HepG2 (cell line): ENCODE measurements around the gene PRKG1. TPM values are rescaled to one million over a fixed set of nuclear protein-coding genes. Genes with fewer than 3 reads are reported as not detected.

Experiments used
- ATAC-seq: fragments of 200-7000 bp; cut with Tn5 transposase; 3 replicates; pipeline ENCODE4 v1.9.1; 2020; ENCODE audit warnings: mild to moderate bottlenecking, moderate library complexity
- BruUV-seq: library from RNA; stranded (reverse); fragments of 400-500 nt; replicated peaks from 2 replicates; lab custom pipeline; 2021; lab: Mats Ljungman, UMichigan
- CTCF ChIA-PET: fragments of 300-600 bp; formaldehyde crosslinking; extraction: SDS; loops from one replicate; lab custom pipeline; 2021; ENCODE audit warnings: low total read pairs, inconsistent platforms, low intra/inter-chr PET ratio; lab: Yijun Ruan, JAX
- POLR2A ChIA-PET: fragments of 350-600 bp; sonication (Branson Sonifier 250); formaldehyde crosslinking; loops from one replicate; lab custom pipeline; 2020; ENCODE audit warnings: antibody characterized with exemption, inconsistent platforms; lab: Yijun Ruan, JAX
- DNase-seq: peaks from one replicate; pipeline ENCODE4 v3.0.0-alpha.2; 2015; ENCODE audit warnings: low spot score
- FAIRE-seq: peaks from 3 replicates; lab custom pipeline; 2011; peaks lifted over from hg19 to GRCh38; lab: Jason Lieb, UNC
- H2AFZ ChIP-seq: one replicate; pipeline ENCODE4 v1.6.1; 2011; ENCODE audit warnings: low read length, inconsistent platforms
- H3K27ac ChIP-seq: fragments of 300-600 bp; 3 replicates; pipeline ENCODE4 v1.8.0; 2011; ENCODE audit warnings: mixed run types, mild to moderate bottlenecking, mixed read lengths, low read length, inconsistent platforms; ENCODE audit not compliant: insufficient read depth; ENCODE audit errors: extremely low read length
- H3K27me3 ChIP-seq, 2 experiments: fragments of 200-600 bp in 1 of 2; 2 replicates in 1 of 2; 3 replicates in 1 of 2; pipeline versions ENCODE4 v1.6.0 to v1.8.0; 2011; ENCODE audit warnings: low read length in 2 of 2, mild to moderate bottlenecking in 2 of 2, moderate library complexity in 2 of 2, inconsistent platforms in 1 of 2; ENCODE audit not compliant: insufficient read depth in 2 of 2, control insufficient read depth in 1 of 2
- H3K36me3 ChIP-seq, 2 experiments: fragments of 200-600 bp in 1 of 2; replicated peaks in 1 of 2; 2 replicates in 1 of 2; 3 replicates in 1 of 2; pipeline versions ENCODE4 v1.5.1 to v1.8.0; 2011; ENCODE audit warnings: low read length in 2 of 2, inconsistent platforms in 1 of 2; ENCODE audit not compliant: insufficient read depth in 2 of 2, control insufficient read depth in 1 of 2
- H3K4me1 ChIP-seq: 2 replicates; pipeline ENCODE4 v1.5.1; 2012; ENCODE audit warnings: low read length, inconsistent platforms; ENCODE audit not compliant: insufficient read depth
- H3K4me2 ChIP-seq: 2 replicates; pipeline ENCODE4 v1.6.0; 2011; ENCODE audit warnings: low read depth, low read length, inconsistent platforms
- H3K4me3 ChIP-seq, 3 experiments: fragments of 200-600 bp in 1 of 3; sonication (generic), shearing (Covaris generic) in 1 of 3; replicated peaks in 1 of 3; 2 replicates each; pipeline ENCODE4 v1.5.1; 2011 to 2016; ENCODE audit warnings: low read length in 3 of 3, inconsistent platforms in 2 of 3, low read depth in 2 of 3, mild to moderate bottlenecking in 2 of 3, control low read depth in 1 of 3, mixed read lengths in 1 of 3; ENCODE audit not compliant: insufficient read depth in 1 of 3
- H3K79me2 ChIP-seq: one replicate; pipeline ENCODE4 v1.6.1; 2011; ENCODE audit warnings: low read length, inconsistent platforms; ENCODE audit not compliant: insufficient read depth
- H3K9ac ChIP-seq: 2 replicates; pipeline ENCODE4 v1.6.0; 2011; ENCODE audit warnings: mild to moderate bottlenecking, low read depth, low read length, inconsistent platforms; ENCODE audit not compliant: insufficient read depth
- H3K9me3 ChIP-seq: 2 replicates; pipeline ENCODE4 v1.5.1; 2012; ENCODE audit warnings: mild to moderate bottlenecking, low read length
- H4K20me1 ChIP-seq: 2 replicates; pipeline ENCODE4 v1.6.0; 2011; ENCODE audit warnings: inconsistent platforms, mild to moderate bottlenecking, low read length, moderate library complexity; ENCODE audit not compliant: insufficient read depth
- ARHGAP35 ChIP-seq: sonication (generic); formaldehyde crosslinking; IDR thresholded peaks from 2 replicates; pipeline ENCODE4 v1.9.0; 2022; ENCODE audit warnings: mild to moderate bottlenecking, inconsistent platforms, moderate library complexity, missing genetic modification reagents, borderline replicate concordance
- CBX5 ChIP-seq: sonication (generic); formaldehyde crosslinking; IDR thresholded peaks from 2 replicates; pipeline ENCODE4 v1.4.0; 2020; ENCODE audit warnings: missing genetic modification reagents, borderline replicate concordance
- CEBPB ChIP-seq: IDR thresholded peaks from 2 replicates; pipeline ENCODE4 v1.6.1; 2011; ENCODE audit warnings: low read depth, low read length, improper control_type of control experiment, borderline replicate concordance
- FOSL2 ChIP-seq: sonication (generic); formaldehyde crosslinking; IDR thresholded peaks from 2 replicates; pipeline ENCODE4 v1.4.0; 2020; ENCODE audit warnings: missing genetic modification reagents
- FOXO4 ChIP-seq: sonication (generic); formaldehyde crosslinking; conservative IDR thresholded peaks from 2 replicates; pipeline ENCODE4 v1.8.1; 2023; ENCODE audit warnings: missing genetic modification reagents
- HNRNPK ChIP-seq: fragments of 200-400 bp; formaldehyde crosslinking; IDR thresholded peaks from 2 replicates; pipeline ENCODE4 v1.6.1; 2018; ENCODE audit warnings: low read length, low read depth, moderate library complexity, mild to moderate bottlenecking; ENCODE audit not compliant: poor library complexity, severe bottlenecking
- JARID2 ChIP-seq: sonication (generic); formaldehyde crosslinking; IDR thresholded peaks from 2 replicates; pipeline ENCODE4 v1.8.1; 2023; ENCODE audit warnings: missing genetic modification reagents, inconsistent platforms; ENCODE audit not compliant: insufficient replicate concordance
- NFIB ChIP-seq: sonication (generic); formaldehyde crosslinking; IDR thresholded peaks from 2 replicates; pipeline ENCODE4 v1.9.0; 2021; ENCODE audit warnings: missing genetic modification reagents, mild to moderate bottlenecking, borderline replicate concordance
- NFKB2 ChIP-seq: sonication (generic); formaldehyde crosslinking; IDR thresholded peaks from 2 replicates; pipeline ENCODE4 v1.4.0; 2020; ENCODE audit warnings: missing genetic modification reagents, borderline replicate concordance
- SNAI1 ChIP-seq: sonication (generic); formaldehyde crosslinking; IDR thresholded peaks from 2 replicates; pipeline ENCODE4 v1.5.0; 2020; ENCODE audit warnings: mild to moderate bottlenecking, missing genetic modification reagents, borderline replicate concordance
- SPEN ChIP-seq: sonication (generic); formaldehyde crosslinking; IDR thresholded peaks from 2 replicates; pipeline ENCODE4 v1.5.1; 2020; ENCODE audit warnings: low read depth, mild to moderate bottlenecking, missing genetic modification reagents
- TEAD2 ChIP-seq: sonication (generic); formaldehyde crosslinking; IDR thresholded peaks from 2 replicates; pipeline ENCODE4 v1.9.0; 2021; ENCODE audit warnings: missing genetic modification reagents
- ZBTB2 ChIP-seq: sonication (generic); formaldehyde crosslinking; IDR thresholded peaks from 2 replicates; pipeline ENCODE4 v1.8.0; 2022; ENCODE audit warnings: low read depth, missing genetic modification reagents
- ZNF160 ChIP-seq: sonication (generic); formaldehyde crosslinking; IDR thresholded peaks from 2 replicates; pipeline ENCODE4 v1.8.0; 2022; ENCODE audit warnings: mild to moderate bottlenecking, inconsistent platforms, missing genetic modification reagents
- ZNF530 ChIP-seq: sonication (generic); formaldehyde crosslinking; IDR thresholded peaks from 2 replicates; pipeline ENCODE4 v1.5.0; 2020; ENCODE audit warnings: low read depth, mild to moderate bottlenecking, missing genetic modification reagents
- ZNF670 ChIP-seq: sonication (generic); formaldehyde crosslinking; IDR thresholded peaks from 2 replicates; pipeline ENCODE4 v1.8.0; 2022; ENCODE audit warnings: mild to moderate bottlenecking, missing genetic modification reagents, borderline replicate concordance
- ZNF83 ChIP-seq: sonication (generic); formaldehyde crosslinking; IDR thresholded peaks from 2 replicates; pipeline ENCODE4 v1.4.0; 2020; ENCODE audit warnings: missing genetic modification reagents, mild to moderate bottlenecking, borderline replicate concordance
- whole genome bisulfite sequencing: methylation state at CpG from one replicate; pipeline ENCODE4 v1.1.6; 2017; ENCODE audit warnings: low lambda C conversion rate; 5-methylcytosine and 5-hydroxymethylcytosine counted together
- in situ Hi-C: cut with HindIII; loops from 2 replicates; pipeline ENCODE4 v1.10.0; 2017; ENCODE audit warnings: low pct_unique_long_range_greater_than_20kb; ENCODE audit not compliant: extremely low pct_ligation_motif_present
- intact Hi-C: fragments of 100-400 bp; cut with micrococcal nuclease; formaldehyde crosslinking; loops from one replicate; pipeline ENCODE4 v1.10.0; 2022; ENCODE audit not compliant: unreplicated experiment
- polyA plus RNA-seq, 8 experiments: library from polyadenylated mRNA; depleted of rRNA in 3 of 8; stranded (reverse) in 7 of 8; unstranded in 1 of 8; fragments of >200 nt; fragmentation: Illumina TruSeq in 4 of 8; extraction: Trizol in 4 of 8; gene quantifications; 2 replicates each; pipeline versions ENCODE4 v1.2.1 to v1.2.3, GENCODE V29; 2011 to 2016; ENCODE audit warnings: low read depth in 4 of 8, missing spikeins in 1 of 8, mixed read lengths in 1 of 8; ENCODE audit not compliant: insufficient read depth in 1 of 8
- total RNA-seq, 5 experiments: library from RNA; depleted of rRNA; stranded (reverse); fragments of >200 nt; fragmentation: Illumina TruSeq; extraction: Trizol; gene quantifications; 2 replicates each; pipeline ENCODE4 v1.2.3, GENCODE V29; 2016; ENCODE audit warnings: low read depth in 1 of 5
- TF ChIP-seq, protein P1 (sequence below): sonication (generic); formaldehyde crosslinking; IDR thresholded peaks from 2 replicates; pipeline ENCODE4 v1.5.0; 2020; ENCODE audit warnings: mild to moderate bottlenecking, missing genetic modification reagents, moderate library complexity
- TF ChIP-seq, protein P2 (sequence below): sonication (generic); formaldehyde crosslinking; IDR thresholded peaks from 2 replicates; pipeline ENCODE4 v1.8.0; 2023; ENCODE audit warnings: mild to moderate bottlenecking, missing genetic modification reagents

PRKG1 gene
- total and polyA plus RNA-seq, 2 of the 13 experiments (the other 11 are each of a cell fraction or from before 2014, with no cell fraction given): 0.01 TPM; not detected in 1

DNA sequence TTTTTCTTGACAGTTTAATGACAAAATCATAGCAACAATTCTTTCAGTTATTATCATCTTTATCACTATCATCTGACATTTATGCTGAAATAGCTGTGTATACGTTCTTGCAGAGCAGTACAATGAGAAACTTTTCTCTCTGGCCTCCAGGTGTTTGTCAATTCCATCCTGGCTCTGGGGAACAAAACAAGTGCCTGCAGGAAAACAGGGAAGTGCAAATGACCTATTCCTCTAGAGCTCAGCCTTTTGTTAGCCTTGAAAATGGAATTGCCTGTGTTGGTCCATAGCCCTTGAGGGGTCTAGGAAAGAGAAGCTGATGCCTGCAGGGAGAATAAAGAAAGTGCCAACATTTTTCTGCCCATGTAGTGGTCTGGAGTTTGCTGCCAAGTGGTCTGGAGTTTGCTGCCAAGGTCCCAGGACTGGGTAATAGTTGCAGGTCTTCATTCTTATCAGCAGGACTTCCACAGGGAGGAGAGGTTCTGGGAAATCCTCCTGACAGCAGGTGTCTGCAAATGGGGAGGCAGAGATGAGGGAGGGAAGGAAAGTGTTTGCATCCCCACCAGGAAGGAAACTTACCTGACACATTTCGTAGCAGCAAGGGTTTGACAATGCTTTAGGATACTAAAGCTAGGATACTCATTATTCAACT is 635.2 kb downstream of the PRKG1 start:
- in situ Hi-C loops: no loop called here

More for the DNA sequence above, 635.2 kb downstream of the PRKG1 start:
- BruUV-seq: no TSS peak
- no peaks in the 10 kb centered on the region for H3K79me2 ChIP-seq
- no peaks in the 10 kb centered on the region for H3K4me1 ChIP-seq
- TF ChIP-seq NFKB2: no peak
- TF ChIP-seq, protein P1, sequence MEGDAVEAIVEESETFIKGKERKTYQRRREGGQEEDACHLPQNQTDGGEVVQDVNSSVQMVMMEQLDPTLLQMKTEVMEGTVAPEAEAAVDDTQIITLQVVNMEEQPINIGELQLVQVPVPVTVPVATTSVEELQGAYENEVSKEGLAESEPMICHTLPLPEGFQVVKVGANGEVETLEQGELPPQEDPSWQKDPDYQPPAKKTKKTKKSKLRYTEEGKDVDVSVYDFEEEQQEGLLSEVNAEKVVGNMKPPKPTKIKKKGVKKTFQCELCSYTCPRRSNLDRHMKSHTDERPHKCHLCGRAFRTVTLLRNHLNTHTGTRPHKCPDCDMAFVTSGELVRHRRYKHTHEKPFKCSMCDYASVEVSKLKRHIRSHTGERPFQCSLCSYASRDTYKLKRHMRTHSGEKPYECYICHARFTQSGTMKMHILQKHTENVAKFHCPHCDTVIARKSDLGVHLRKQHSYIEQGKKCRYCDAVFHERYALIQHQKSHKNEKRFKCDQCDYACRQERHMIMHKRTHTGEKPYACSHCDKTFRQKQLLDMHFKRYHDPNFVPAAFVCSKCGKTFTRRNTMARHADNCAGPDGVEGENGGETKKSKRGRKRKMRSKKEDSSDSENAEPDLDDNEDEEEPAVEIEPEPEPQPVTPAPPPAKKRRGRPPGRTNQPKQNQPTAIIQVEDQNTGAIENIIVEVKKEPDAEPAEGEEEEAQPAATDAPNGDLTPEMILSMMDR: no peak
- no peak for TF ChIP-seq ZNF670
- TF ChIP-seq CBX5 (CRISPR knock-in tag): no peak
- TF ChIP-seq, protein P2, sequence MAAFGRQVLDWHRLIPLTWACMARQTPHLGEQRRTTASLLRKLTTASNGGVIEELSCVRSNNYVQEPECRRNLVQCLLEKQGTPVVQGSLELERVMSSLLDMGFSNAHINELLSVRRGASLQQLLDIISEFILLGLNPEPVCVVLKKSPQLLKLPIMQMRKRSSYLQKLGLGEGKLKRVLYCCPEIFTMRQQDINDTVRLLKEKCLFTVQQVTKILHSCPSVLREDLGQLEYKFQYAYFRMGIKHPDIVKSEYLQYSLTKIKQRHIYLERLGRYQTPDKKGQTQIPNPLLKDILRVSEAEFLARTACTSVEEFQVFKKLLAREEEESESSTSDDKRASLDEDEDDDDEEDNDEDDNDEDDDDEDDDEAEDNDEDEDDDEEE (CRISPR knock-in tag): no peak
- no peak for TF ChIP-seq HNRNPK
- TF ChIP-seq ZBTB2: no peak
- TF ChIP-seq SNAI1: no peak
- TF ChIP-seq JARID2: no peak
- TF ChIP-seq ZNF160: no peak
- no peak for TF ChIP-seq FOSL2 (CRISPR knock-in tag)
- TF ChIP-seq FOXO4: no peak
- no peak for TF ChIP-seq TEAD2 (CRISPR knock-in tag)
- no peak for TF ChIP-seq ZNF530 (CRISPR knock-in tag)
- no peak for TF ChIP-seq ARHGAP35 (CRISPR knock-in tag)
- no peak for TF ChIP-seq SPEN (CRISPR knock-in tag)
- TF ChIP-seq CEBPB: no peak
- TF ChIP-seq NFIB: no peak
- TF ChIP-seq ZNF83: no peak
- ATAC-seq (no peak), DNase-seq (no peak), FAIRE-seq (no peak)
- ChIA-PET CTCF (no interaction called here), POLR2A (no interaction called here)
- H3K27ac ChIP-seq: no peak overlapping the region
- intact Hi-C loops: no loop called here
- no peaks in the 10 kb centered on the region for H3K27me3 ChIP-seq
- WGBS: 3% methylated on average over 2 of the region's 2 CpGs
- no peak overlapping the region for H3K9ac ChIP-seq
- no peaks in the 10 kb centered on the region for H4K20me1 ChIP-seq
- no peak overlapping the region for H2AFZ ChIP-seq
- no peak overlapping the region for H3K4me3 ChIP-seq
- no peaks in the 10 kb centered on the region for H3K36me3 ChIP-seq
- H3K9me3 ChIP-seq: no peaks in the 10 kb centered on the region
- no peak overlapping the region for H3K4me2 ChIP-seq
